Cardiac septum (tissue), 1 donor: Measurements from ENCODE around the gene PPP1R14B. TPM values are rescaled to one million over a fixed set of nuclear protein-coding genes. Genes with fewer than 3 reads are reported as not detected.
"Not testable (repeated sequence)": the region's sequence is repeated elsewhere in the genome, so short reads cannot be mapped to it uniquely, and the experiment has no call there.

Experiments
- DNase-seq: peaks from one replicate; pipeline ENCODE4 v3.0.0-alpha.2; 2020; ENCODE audit warnings: low spot score
- intact Hi-C: fragments of 100-400 bp; cut with DNase I; formaldehyde crosslinking; loops from one replicate; pipeline ENCODE4 v1.14.0; 2022
- total RNA-seq: library from RNA; stranded (reverse); fragmentation: NEBNext Ultra II Directional; extraction: Animal tissue kit (Norgen Biotek cat#: 25700); gene quantifications from one replicate; pipeline ENCODE4 v1.2.1, GENCODE V29; 2021
- donor health status: DM: no; HTN: no; CAD: no.

PPP1R14B gene
- total RNA-seq, 1 donor from 2014 or later, result 113 TPM

GRCh38 chr11:64250415-64251015, 3.8 kb upstream of the PPP1R14B start:
- intact Hi-C loops, result loop anchor here (5.0 kb wide), 1 partner anchor 52 kb away; the partner anchor contains the start of gene CATSPERZ
- DNase-seq, result no peak

GRCh38 chr11:64249563-64250414, 3.0 kb upstream of the PPP1R14B start:
- intact Hi-C loops, result loop anchor here (5.0 kb wide), 1 partner anchor 53 kb away; the partner anchor contains the start of gene CATSPERZ
- no peak for DNase-seq

GRCh38 chr11:64249038-64249437, 2.3 kb upstream of the PPP1R14B start:
- intact Hi-C loops, result no loop called here
- DNase-seq, result no peak

GRCh38 chr11:64248578-64248977, 1.8 kb upstream of the PPP1R14B start:
- DNase-seq, result no peak
- intact Hi-C loops, result no loop called here

GRCh38 chr11:64247729-64248531, 1.2 kb upstream of the PPP1R14B start:
- no peak for DNase-seq
- intact Hi-C loops, result loop anchor here (1.0 kb wide), 1 partner anchor 21 kb away; no protein-coding TSS in a partner anchor

GRCh38 chr11:64246621-64246870, 197 bp downstream of the PPP1R14B start:
- DNase-seq, intact Hi-C loops: not testable (repeated sequence)

GRCh38 chr11:64245797-64246620, 734 bp downstream of the PPP1R14B start:
- intact Hi-C loops, result no loop called here
- DNase-seq, result no peak

- DNase-seq, result no peak
- intact Hi-C loops, result no loop called here
These were observed 1.3 kb downstream of the PPP1R14B start for GRCh38 chr11:64245401-64245796.

- intact Hi-C loops, result no loop called here
- DNase-seq, result no peak
These were observed 1.8 kb downstream of the PPP1R14B start for GRCh38 chr11:64244966-64245365.

- intact Hi-C loops, result no loop called here
- no peak for DNase-seq
These were observed 2.6 kb downstream of the PPP1R14B start for GRCh38 chr11:64244107-64244506.

- intact Hi-C loops, result no loop called here
- DNase-seq, result no peak
These were observed 3.4 kb downstream of the PPP1R14B start for GRCh38 chr11:64243236-64243854.

GRCh38 chr11:64241491-64242374, 5.0 kb downstream of the PPP1R14B start:
- peak; percentile 100 for DNase-seq

GRCh38 chr11:64241241-64241490, 5.6 kb downstream of the PPP1R14B start:
- intact Hi-C loops, result no loop called here
- DNase-seq, result no peak

More at GRCh38 chr11:64241491-64242374, 5.0 kb downstream of the PPP1R14B start:
- intact Hi-C loops, result no loop called here

GRCh38 chr11:64240435-64241240, 6.1 kb downstream of the PPP1R14B start, which contains the start of gene FKBP2:
Gene FKBP2 (plus strand): TSS chr11:64241095. CDS start chr11:64242388, 1,293 bp downstream.
- DNase-seq, result peak; percentile 99
- intact Hi-C loops, result no loop called here

GRCh38 chr11:64239662-64240434, 6.9 kb downstream of the PPP1R14B start:
- no peak for DNase-seq
- intact Hi-C loops, result no loop called here

GRCh38 chr11:64238999-64239398, 7.7 kb downstream of the PPP1R14B start:
- intact Hi-C loops, result no loop called here
- DNase-seq, result no peak

- DNase-seq, result no peak
- intact Hi-C loops, result no loop called here
These were observed 8.7 kb downstream of the PPP1R14B start for GRCh38 chr11:64238076-64238475.
